Measurements from ENCODE around the gene CHML. TPM values are rescaled to one million over a fixed set of nuclear protein-coding genes. Genes with fewer than 3 reads are reported as not detected.

CHML gene
- total and polyA plus RNA-seq, 10 of the 15 experiments (the other 5 are each of a cell fraction or from before 2014, with no cell fraction given): 2.0 to 15.5 (median 6.0) TPM

- no peak for TF ChIP-seq CUX1 (IDR thresholded peaks at IDR 0.05; ENCODE audit: insufficient replicate concordance, low read depth, low read length)
- no peak for TF ChIP-seq CTCF (IDR thresholded peaks at IDR 0.05 in 2 of 3, conservative IDR thresholded peaks at IDR 0.05 in 1 of 3; ENCODE audit: control insufficient read depth in 2 of 3, extremely low read depth in 1 of 3, insufficient read depth in 1 of 3, low read depth in 3 of 3, low read length in 3 of 3)
Observed at GRCh38 chr1:241642593-241642944, 2.4 kb upstream of the CHML start (continued).

- POLR2A ChIA-PET: no interaction called here
- Histone ChIP-seq H3K36me3 (ENCODE audit: control insufficient read depth in 2 of 2, insufficient read depth in 2 of 2, low read length in 1 of 2) (no peaks in the 10 kb centered on the region), H3K4me1 (ENCODE audit: control insufficient read depth, insufficient read depth, low read length) (peaks cover 5% of the 10 kb centered on the region; the same call in 1 of the 2 replicates), H3K79me2 (ENCODE audit: control insufficient read depth, insufficient read depth, low read length) (peaks cover 28% of the 10 kb centered on the region), H3K9me3 (replicated peaks; ENCODE audit: control insufficient read depth, insufficient read depth, low read length) (no peaks in the 10 kb centered on the region; the same call in 2 of the 3 replicates), H3K9ac (ENCODE audit: control insufficient read depth, insufficient read depth, low read length) (no peak overlapping the region), H2AFZ (ENCODE audit: control insufficient read depth, low read depth, low read length) (no peak overlapping the region), H3K4me3 (no peak overlapping the region), H3K4me2 (ENCODE audit: control insufficient read depth, insufficient read depth) (no peak overlapping the region), H4K20me1 (ENCODE audit: control insufficient read depth, insufficient read depth) (no peaks in the 10 kb centered on the region), H3K27me3 (replicated peaks in 1 of 2; ENCODE audit: control insufficient read depth in 2 of 2, insufficient read depth in 2 of 2, low read length in 1 of 2) (no peaks in the 10 kb centered on the region), H3K27ac (ENCODE audit: control insufficient read depth, insufficient read depth) (no peak overlapping the region)
- CTCF ChIA-PET: interaction anchor here (0.5 to 1.0 kb wide), 2 partner anchors 30 to 46 kb away, joined by 3 read pairs; no protein-coding TSS in a partner anchor
- ATAC-seq (no peak), FAIRE-seq (no peak), DNase-seq (ENCODE audit: low read depth, low spot score) (no peak)
- BruUV-seq (replicated peaks): no TSS peak
- in situ Hi-C loops (cut with MboI) (no loop called here), intact Hi-C loops (cut with micrococcal nuclease; ENCODE audit: unreplicated experiment) (no loop called here)
- 81% methylated on average over 12 of the region's 12 CpGs for WGBS (ENCODE audit: insufficient coverage, insufficient replicate concordance, low lambda C conversion rate, missing lambda C conversion rate)
- SMC1A ChIA-PET (ENCODE audit: uncharacterized antibody, unreplicated experiment): interaction anchor here (0.8 kb wide), 1 partner anchor 45 kb away, joined by 3 read pairs; no protein-coding TSS in a partner anchor
- RAD21 ChIA-PET (ENCODE audit: unreplicated experiment): no interaction called here
- TF ChIP-seq STAT1 (conservative IDR thresholded peaks at IDR 0.05) (no peak), HDAC2 (IDR thresholded peaks at IDR 0.05) (no peak), RCOR1 (conservative IDR thresholded peaks at IDR 0.05; ENCODE audit: low read depth, low read length) (no peak), RFX5 (IDR thresholded peaks at IDR 0.05; ENCODE audit: low read depth, low read length) (no peak), CHD1 (IDR thresholded peaks at IDR 0.05; ENCODE audit: low read depth, low read length) (no peak), IRF3 (IDR thresholded peaks at IDR 0.05) (no peak), ESRRA (IDR thresholded peaks at IDR 0.05; ENCODE audit: low read length) (no peak), CTCF (IDR thresholded peaks at IDR 0.05 in 2 of 3, conservative IDR thresholded peaks at IDR 0.05 in 1 of 3; ENCODE audit: control insufficient read depth in 2 of 3, extremely low read depth in 1 of 3, insufficient read depth in 1 of 3, low read depth in 3 of 3, low read length in 3 of 3) (no peak), CHD4 (IDR thresholded peaks at IDR 0.05) (no peak)
Observed at GRCh38 chr1:241641773-241642592, 1.8 kb upstream of the CHML start.

Data from GM12878 (cell line).